ENCODE measurements around the gene TAC1. TPM values are rescaled to one million over a fixed set of nuclear protein-coding genes. Genes with fewer than 3 reads are reported as not detected.
"Not testable (repeated sequence)": the region's sequence is repeated elsewhere in the genome, so short reads cannot be mapped to it uniquely, and the experiment has no call there.

The TAC1 gene
- total and polyA plus RNA-seq, 7 donors, result 0.03 to 0.14 TPM; not detected in 5

- WGBS, 3 donors, result 74 to 77% (median 76%) methylated on average over 2 of the region's 2 CpGs
- Histone ChIP-seq H3K9me3 (no peaks in the 10 kb centered on the region), H3K27me3 (ENCODE audit: insufficient read depth in 3 of 3, low read length in 2 of 3) (no peaks in the 10 kb centered on the region), H3K36me3 (ENCODE audit: insufficient read depth in 1 of 2, low read depth in 1 of 2) (no peaks in the 10 kb centered on the region), H3K4me1 (no peaks in the 10 kb centered on the region), H3K4me3 (no peak overlapping the region), H3K27ac (no peak overlapping the region)
- TF ChIP-seq, protein P1, sequence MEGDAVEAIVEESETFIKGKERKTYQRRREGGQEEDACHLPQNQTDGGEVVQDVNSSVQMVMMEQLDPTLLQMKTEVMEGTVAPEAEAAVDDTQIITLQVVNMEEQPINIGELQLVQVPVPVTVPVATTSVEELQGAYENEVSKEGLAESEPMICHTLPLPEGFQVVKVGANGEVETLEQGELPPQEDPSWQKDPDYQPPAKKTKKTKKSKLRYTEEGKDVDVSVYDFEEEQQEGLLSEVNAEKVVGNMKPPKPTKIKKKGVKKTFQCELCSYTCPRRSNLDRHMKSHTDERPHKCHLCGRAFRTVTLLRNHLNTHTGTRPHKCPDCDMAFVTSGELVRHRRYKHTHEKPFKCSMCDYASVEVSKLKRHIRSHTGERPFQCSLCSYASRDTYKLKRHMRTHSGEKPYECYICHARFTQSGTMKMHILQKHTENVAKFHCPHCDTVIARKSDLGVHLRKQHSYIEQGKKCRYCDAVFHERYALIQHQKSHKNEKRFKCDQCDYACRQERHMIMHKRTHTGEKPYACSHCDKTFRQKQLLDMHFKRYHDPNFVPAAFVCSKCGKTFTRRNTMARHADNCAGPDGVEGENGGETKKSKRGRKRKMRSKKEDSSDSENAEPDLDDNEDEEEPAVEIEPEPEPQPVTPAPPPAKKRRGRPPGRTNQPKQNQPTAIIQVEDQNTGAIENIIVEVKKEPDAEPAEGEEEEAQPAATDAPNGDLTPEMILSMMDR (IDR thresholded peaks at IDR 0.05), result no peak
- ATAC-seq, result no peak
- no peak for DNase-seq
- intact Hi-C loops (cut with DNase I), result no loop called here
Observed at GRCh38 chr7:97757824-97758223, 25.9 kb downstream of the TAC1 start.

GRCh38 chr7:97770850-97771249 lies 39.0 kb downstream of the TAC1 start:
- no peak overlapping the region for H3K4me3 ChIP-seq
- H3K27me3 ChIP-seq (ENCODE audit: insufficient read depth in 3 of 3, low read length in 2 of 3), result no peaks in the 10 kb centered on the region
- ATAC-seq, result no peak
- H3K27ac ChIP-seq, result no peak overlapping the region
- no peak for DNase-seq
- no peaks in the 10 kb centered on the region for H3K36me3 ChIP-seq (ENCODE audit: insufficient read depth in 1 of 2, low read depth in 1 of 2)
- no peaks in the 10 kb centered on the region for H3K4me1 ChIP-seq
- H3K9me3 ChIP-seq, result no peaks in the 10 kb centered on the region
- intact Hi-C loops (cut with DNase I), result no loop called here
- TF ChIP-seq, protein P1 (IDR thresholded peaks at IDR 0.05), result no peak
- WGBS, 3 donors, result 55 to 57% (median 56%) methylated on average over 5 of the region's 5 CpGs

GRCh38 chr7:97771576-97771975 lies 39.7 kb downstream of the TAC1 start:
- ATAC-seq (no peak), DNase-seq (no peak)
- TF ChIP-seq, protein P1 (IDR thresholded peaks at IDR 0.05), result no peak
- Histone ChIP-seq H3K27ac (no peak overlapping the region), H3K27me3 (ENCODE audit: insufficient read depth in 3 of 3, low read length in 2 of 3) (no peaks in the 10 kb centered on the region), H3K36me3 (ENCODE audit: insufficient read depth in 1 of 2, low read depth in 1 of 2) (no peaks in the 10 kb centered on the region), H3K9me3 (no peaks in the 10 kb centered on the region), H3K4me3 (no peak overlapping the region), H3K4me1 (no peaks in the 10 kb centered on the region)
- 75 to 81% (median 79%) methylated on average over 6 of the region's 6 CpGs for WGBS, 3 donors
- intact Hi-C loops (cut with DNase I), result no loop called here

- Histone ChIP-seq H3K9me3 (no peaks in the 10 kb centered on the region), H3K36me3 (ENCODE audit: insufficient read depth in 1 of 2, low read depth in 1 of 2) (no peaks in the 10 kb centered on the region), H3K27ac (no peak overlapping the region), H3K27me3 (ENCODE audit: insufficient read depth in 3 of 3, low read length in 2 of 3) (no peaks in the 10 kb centered on the region), H3K4me3 (no peak overlapping the region), H3K4me1 (no peaks in the 10 kb centered on the region)
- ATAC-seq, result no peak
- TF ChIP-seq, protein P1 (IDR thresholded peaks at IDR 0.05), result no peak
- intact Hi-C loops (cut with DNase I), result no loop called here
- DNase-seq, result no peak
- WGBS, 3 donors, result 72 to 81% (median 77%) methylated on average over 4 of the region's 4 CpGs
Observed at GRCh38 chr7:97772045-97772901, 40.4 kb downstream of the TAC1 start.

DNA sequence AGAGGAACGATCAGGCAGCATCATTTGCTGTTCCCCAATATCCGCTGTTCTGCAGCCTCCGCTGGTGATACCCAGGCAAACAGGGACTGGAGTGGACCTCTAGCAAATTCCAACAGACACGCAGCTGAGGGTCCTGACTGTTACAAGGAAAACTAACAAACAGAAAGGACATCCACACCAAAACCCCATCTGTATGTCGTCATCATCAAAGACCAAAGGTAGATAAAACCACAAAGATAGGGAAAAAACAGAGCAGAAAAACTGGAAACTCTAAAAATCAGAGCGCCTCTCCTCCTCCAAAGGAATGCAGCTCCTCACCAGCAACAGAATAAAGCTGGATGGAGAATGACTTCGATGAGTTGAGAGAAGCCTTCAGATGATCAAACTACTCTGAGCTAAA lies 54.5 kb downstream of the TAC1 start:
- intact Hi-C loops (cut with DNase I); H3K27me3 ChIP-seq (ENCODE audit: insufficient read depth in 3 of 3, low read length in 2 of 3); ATAC-seq; H3K27ac ChIP-seq; H3K4me1 ChIP-seq; H3K9me3 ChIP-seq; H3K4me3 ChIP-seq; H3K36me3 ChIP-seq (ENCODE audit: insufficient read depth in 1 of 2, low read depth in 1 of 2); DNase-seq: not testable (repeated sequence)
- WGBS, 3 donors, result 82 to 91% (median 89%) methylated on average over 6 to 7 of the region's 7 CpGs

Other genes with a start within 250 kb of the TAC1 start
- 10 to 100 TPM in 2 of 4 donors, 1 to 10 TPM in 2; 2.9 to 18.0 (median 9.5) TPM for gene ASNS, start 140.3 kb downstream of the TAC1 start, total RNA-seq
- 1 to 10 TPM; 4.4 to 8.5 (median 6.8) TPM for gene ASNS, start 140.3 kb downstream of the TAC1 start, polyA plus RNA-seq